ENCODE data around the gene MAD1L1.
"Not testable (repeated sequence)": the region's sequence is repeated elsewhere in the genome, so short reads cannot be mapped to it uniquely, and the experiment has no call there.

The MAD1L1 gene

DNA sequence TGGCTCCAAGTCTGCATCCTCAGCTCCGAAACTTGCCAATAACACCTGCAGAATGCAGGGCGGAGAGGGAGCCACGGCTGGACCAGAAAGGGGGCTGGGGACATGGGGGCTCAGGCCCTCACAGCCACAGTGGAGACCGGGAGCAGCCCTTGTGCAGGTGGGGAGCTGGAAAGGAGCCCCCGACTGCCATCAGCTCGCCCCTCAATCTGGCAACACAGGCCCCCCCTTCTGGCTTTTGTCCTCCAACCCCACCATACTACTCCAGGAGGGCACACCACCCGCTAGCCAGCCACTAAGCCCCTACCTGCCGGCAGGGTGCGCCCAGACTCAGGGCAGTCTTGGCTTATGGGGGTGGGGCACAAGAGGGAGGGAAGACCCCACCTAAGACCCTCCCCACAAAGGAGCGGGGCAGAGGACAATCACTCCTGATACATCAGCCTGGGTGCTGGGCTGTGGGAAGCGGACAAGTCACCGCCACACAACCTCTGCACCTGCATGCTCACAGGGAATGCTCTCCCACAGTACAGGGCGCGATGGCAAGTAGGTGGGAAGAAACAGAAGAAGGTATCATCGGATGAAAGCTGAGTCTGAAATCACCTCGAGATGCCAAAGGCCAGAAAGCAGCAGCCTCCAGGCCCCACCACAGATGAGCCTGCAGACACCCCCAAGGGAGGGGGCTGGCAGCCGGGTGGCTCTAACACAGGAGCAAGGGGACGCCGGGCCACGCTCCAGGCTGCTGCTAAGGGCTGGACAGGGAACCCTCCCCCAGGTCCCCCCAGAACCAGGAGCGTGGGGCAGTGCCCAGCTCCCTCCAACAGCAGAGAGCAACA lies 297.4 kb downstream of the MAD1L1 start:
- DNase-seq, result no peak

DNA sequence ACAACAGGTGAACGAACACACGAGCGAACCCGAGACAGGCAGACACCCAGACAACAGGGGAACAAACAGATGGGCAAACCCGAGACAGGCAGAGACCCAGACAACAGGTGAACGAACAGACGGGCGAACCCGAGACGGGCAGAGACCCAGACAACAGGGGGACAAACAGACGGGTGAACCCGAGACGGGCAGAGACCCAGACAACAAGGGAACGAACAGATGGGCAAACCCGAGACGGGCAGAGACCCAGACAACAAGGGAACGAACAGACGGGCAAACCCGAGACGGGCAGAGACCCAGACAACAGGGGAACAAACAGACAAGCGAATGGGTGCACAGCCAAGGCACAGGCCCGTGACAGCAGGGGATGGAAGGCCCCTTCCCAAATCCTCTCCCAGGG lies 298.0 kb downstream of the MAD1L1 start:
- no peak for DNase-seq

GRCh38 chr7:1934017-1934416 lies 298.7 kb downstream of the MAD1L1 start:
- no peak for DNase-seq

GRCh38 chr7:1933066-1933750 lies 299.5 kb downstream of the MAD1L1 start:
- no peak for DNase-seq

DNA sequence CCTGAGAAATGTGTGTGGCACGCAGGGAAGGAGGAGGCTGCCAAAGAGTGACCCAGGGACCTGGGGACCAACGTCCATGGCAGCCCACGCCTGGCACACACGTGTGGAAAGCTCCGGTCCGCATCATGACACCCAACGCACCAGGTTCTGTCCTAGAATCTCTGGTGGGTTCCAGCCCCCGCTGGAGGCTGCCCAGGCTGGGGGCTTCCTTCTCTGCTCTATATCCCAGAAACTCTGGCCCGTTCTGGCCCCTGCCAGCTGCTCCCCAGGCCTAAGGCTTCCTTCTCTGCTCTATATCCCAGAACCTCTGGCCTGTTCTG lies 300.8 kb downstream of the MAD1L1 start:
- DNase-seq, result no peak

GRCh38 chr7:1931256-1931950 lies 301.3 kb downstream of the MAD1L1 start:
- DNase-seq, result no peak

- no peak for DNase-seq
Observed at GRCh38 chr7:1930381-1931065, 302.2 kb downstream of the MAD1L1 start.

DNA sequence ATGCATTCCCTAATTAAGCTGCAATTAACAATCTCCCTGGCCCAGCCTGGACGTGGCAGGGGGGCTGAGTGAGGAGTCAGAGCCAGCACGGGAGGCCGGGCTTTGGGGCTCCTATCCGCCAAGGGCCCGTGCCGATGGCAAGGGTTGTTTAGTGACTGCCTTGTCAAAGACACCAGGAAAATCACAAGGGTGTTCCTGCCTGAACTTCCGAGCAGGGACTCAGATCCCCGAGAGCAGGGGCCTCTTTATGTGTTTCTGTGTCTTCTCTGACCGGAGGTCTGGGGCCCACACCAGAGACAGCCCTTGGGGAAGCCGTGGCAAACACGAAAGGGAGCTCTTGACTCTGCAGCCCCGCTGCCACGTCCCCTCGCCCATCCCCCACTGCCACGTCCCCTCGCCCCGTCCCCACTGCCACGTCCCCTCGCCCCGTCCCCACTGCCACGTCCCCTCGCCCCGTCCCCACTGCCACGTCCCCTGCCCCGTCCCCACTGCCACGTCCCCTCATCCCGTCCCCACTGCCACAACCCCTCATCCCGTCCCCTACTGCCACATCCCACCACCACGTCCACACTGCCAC lies 303.3 kb downstream of the MAD1L1 start:
- not testable (repeated sequence) for DNase-seq

DNA sequence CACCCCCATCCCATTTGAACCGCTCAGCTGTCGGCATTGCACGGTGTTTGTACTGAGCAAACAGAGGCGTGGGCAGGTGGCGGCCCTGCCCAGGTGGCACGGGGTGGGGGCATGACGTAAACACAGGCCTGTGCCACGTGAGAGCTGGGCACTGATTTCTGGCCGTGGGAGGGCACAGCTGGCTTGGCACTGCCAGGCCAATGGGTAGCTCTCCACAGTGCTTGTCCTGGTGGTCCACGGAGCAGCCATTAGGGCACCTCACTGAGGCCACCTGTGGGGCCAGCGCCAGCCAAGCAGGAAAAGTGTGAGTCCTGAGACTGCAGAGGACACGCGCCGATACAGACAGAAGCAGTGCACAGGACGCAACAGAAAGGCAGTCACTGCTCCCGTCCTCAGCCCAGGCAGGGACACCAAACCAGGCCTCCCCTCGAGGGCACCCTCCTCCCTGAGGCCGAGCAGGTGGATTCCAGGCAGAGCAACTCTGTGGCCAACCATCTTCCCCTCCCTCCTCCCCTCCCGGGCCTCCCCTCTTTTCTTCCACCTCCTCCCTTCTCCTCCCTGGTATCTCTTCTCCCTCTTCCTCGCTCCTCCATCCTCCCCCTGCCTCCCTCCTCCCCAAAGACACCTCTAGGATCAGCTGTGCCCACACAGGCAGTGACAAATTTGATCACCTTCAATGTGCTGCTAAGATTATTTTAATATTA lies 303.9 kb downstream of the MAD1L1 start:
- peak in 2 of 3 experiments; percentile 79 to 84 for DNase-seq

- no peak for DNase-seq
Observed at GRCh38 chr7:1927937-1928644, 304.7 kb downstream of the MAD1L1 start.

GRCh38 chr7:1926908-1927306 lies 305.8 kb downstream of the MAD1L1 start:
- peak in 1 of 3 experiments; percentile 25 for DNase-seq

DNA sequence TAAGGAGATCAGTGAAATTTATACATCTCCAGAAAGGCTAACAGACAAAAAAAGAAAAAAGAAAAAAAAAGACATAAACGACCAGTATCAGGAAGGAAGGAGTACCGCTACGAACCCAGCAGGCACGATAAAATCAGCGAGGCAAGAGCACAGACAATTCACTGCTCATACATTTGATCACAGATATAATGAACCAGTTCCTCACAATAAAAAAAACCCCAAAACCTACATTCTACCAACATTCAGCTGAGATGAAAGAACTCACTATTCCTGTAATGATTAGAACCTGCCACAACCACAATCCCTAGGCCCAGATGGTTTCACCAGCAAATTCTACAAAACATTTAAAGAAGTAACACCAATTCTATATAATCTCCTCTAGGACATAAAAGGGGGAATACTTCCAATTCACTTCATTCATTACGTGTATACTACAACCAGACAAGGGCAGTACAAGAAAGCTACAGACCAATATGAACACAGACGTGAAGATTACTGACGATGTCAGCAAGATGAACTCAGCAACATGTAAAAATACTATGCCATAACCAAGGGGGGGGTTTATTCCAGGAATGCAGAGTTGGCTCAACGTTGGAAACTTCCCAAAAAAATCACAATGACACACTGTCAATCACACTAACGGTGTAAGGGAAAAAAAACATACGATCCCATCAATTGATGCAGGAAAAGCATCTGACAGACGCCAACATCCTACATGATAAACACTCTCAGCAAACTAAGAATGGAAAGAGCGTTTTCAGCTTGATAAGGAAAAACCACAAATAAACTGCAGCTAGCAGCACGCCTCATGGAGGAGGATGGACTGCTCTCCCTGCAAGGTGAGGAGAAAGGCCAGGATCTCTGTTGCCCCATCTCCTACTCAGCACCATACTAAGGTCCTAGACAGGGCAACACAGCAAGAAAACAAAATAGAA lies 306.5 kb downstream of the MAD1L1 start:
- no peak for DNase-seq

DNA sequence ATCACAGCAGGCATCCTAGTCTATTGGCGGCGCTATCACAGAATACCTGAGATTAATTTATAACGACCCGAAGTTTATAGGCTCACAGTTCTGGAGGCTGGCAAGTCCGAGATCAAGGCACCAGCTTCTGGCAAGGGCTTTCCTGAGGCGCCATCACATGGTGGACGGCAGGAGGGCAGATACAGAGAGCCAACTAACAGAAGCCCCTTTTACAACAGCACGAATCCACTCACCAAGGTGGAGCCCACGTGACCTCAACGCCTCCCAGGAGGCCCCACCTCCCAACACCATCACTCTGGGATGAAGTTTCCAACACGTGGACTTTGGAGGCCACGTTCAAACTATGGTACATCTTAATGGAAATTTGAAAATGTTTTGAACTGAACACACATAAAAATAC lies 307.4 kb downstream of the MAD1L1 start:
- peak in 1 of 3 experiments; percentile 5 for DNase-seq

GRCh38 chr7:1924258-1924817 lies 308.4 kb downstream of the MAD1L1 start:
- peak in 1 of 3 experiments; percentile 55 for DNase-seq

DNA sequence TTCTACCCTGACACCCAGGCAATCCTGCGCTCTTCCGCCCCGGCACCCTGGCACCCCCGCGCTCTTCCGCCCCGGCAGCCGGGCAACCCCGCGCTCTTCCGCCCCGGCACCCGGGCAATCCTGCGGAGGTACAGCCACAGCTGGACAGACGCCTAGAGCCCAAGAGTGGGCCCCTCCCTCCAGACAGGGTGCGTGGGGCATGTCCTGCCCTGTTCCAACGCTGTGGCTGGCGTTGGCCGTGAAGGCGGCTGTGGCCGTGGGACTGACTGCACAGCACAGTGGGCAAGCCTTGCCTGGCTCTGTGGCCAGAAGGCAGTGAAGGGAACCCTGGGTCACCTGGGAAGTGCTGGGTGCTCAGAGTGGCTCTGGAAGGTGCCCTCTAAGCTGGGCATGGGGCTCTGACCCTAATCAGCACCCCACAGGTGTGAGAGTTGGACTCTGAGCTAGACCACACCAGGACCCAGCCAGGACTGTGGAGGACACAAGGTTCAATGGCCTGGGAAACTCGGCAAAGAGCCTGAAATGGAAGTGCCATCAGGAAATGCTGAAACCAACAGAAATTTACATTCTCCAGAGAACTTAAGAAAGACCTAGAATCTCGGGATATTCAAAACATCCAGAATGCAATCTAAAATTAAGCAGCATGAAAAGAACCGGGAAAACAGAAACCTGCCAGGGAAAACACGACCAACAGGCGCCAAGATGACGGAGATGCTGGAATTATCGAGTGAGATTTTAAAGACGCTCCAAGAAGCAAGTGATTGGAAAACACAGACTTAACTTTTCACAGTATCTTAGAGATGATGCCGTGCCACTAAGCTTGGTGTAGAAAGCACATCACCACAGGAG lies 309.1 kb downstream of the MAD1L1 start:
- no peak for DNase-seq

GRCh38 chr7:1922870-1923236 lies 309.9 kb downstream of the MAD1L1 start:
- DNase-seq, result no peak

DNA sequence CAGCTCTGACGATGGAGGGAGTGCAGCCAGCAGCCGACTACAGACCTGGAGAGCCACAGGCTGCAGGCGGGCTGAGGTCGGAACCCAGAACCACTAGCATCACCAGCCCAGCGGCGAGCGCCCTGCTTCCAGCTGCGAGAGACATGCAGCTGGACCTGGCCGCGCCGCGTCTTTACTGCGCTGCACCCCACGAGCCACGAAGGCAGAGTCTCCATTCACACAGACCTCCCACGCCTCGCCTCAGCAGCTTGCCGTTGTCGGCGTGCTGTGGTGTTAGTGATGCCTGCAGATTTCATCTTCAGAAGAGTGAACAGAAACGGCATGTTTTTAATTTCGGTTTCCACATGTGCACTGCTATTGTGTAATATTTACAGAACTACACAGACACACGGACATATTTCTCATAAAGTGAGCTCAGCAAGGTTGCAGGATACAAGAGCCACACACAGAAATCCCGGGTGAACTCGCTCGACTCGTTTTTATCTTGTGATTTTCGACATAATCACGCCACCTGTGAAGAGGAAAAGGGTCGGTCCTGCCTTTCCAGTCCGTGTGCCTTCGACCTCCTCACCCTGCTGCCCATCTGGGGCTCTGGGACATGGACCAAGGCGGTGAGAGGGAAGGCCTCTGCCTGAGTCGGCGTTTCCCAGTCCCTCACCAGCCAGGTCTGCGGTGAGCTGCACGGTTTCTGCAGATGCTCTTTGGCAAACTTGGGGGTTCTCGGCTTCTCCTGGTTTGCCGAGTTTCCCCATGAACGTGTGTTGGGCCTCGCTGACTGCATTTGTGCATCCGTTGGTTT lies 310.5 kb downstream of the MAD1L1 start:
- no peak for DNase-seq

DNA sequence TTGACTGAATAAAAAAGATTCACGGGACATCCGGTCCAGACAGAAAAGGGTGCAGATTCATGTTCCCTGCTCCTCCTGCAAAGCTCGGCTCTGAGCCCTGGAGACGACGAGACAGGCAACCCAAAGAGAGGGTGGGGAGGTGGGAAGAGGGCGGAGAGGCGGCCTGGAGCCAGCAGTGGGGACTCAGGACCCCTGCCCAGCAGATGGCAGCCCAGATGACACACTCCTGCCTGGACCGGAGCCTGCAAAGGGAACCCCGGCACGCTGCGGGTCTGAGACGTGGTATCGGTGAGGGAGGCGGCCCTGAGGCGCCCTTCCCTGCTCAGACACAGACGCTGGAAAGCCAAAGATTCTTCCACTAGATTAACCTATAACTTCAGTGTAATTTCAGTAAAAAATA lies 311.9 kb downstream of the MAD1L1 start:
- no peak for DNase-seq

Measured in NCI-H1417 (cell line).